RWPE2 (cell line): ENCODE data around the gene PRMT9.

Experiments used
- ATAC-seq: fragments of 200-7000 bp; cut with Tn5 transposase; 3 replicates; pipeline ENCODE4 v1.9.1; 2021; ENCODE audit warnings: low read depth
- DNase-seq: peaks from one replicate; pipeline ENCODE4 v3.0.0-alpha.2; 2020; ENCODE audit warnings: low spot score
- H3K27ac ChIP-seq: fragments of 450-650 bp; 2 replicates; pipeline ENCODE4 v1.5.1; 2017; ENCODE audit warnings: mild to moderate bottlenecking; ENCODE audit not compliant: poor library complexity, severe bottlenecking
- H3K27me3 ChIP-seq: fragments of 250-450 bp; sonication (Bioruptor Pico); 2 replicates; pipeline ENCODE4 v1.5.1; 2021; ENCODE audit warnings: mild to moderate bottlenecking, moderate library complexity; ENCODE audit not compliant: insufficient read depth, poor library complexity, severe bottlenecking
- H3K36me3 ChIP-seq: fragments of 250-450 bp; sonication (Bioruptor Pico); 2 replicates; pipeline ENCODE4 v1.5.1; 2020; ENCODE audit warnings: low read depth, mild to moderate bottlenecking, moderate library complexity
- H3K4me1 ChIP-seq: fragments of 250-450 bp; sonication (Bioruptor Pico); 2 replicates; pipeline ENCODE4 v1.5.1; 2021; ENCODE audit warnings: mild to moderate bottlenecking, moderate library complexity; ENCODE audit not compliant: insufficient read depth, poor library complexity, severe bottlenecking
- H3K4me3 ChIP-seq: fragments of 250-450 bp; sonication (Bioruptor Pico); 2 replicates; pipeline ENCODE4 v1.5.1; 2021; ENCODE audit warnings: mild to moderate bottlenecking, moderate library complexity; ENCODE audit not compliant: severe bottlenecking
- H3K9me3 ChIP-seq: fragments of 250-450 bp; sonication (Bioruptor Pico); 2 replicates; pipeline ENCODE4 v1.5.1; 2021; ENCODE audit warnings: mild to moderate bottlenecking, moderate library complexity; ENCODE audit not compliant: severe bottlenecking
- CTCF ChIP-seq: fragments of 450-650 bp; IDR thresholded peaks from one replicate; pipeline ENCODE4 v1.5.1; 2017; ENCODE audit warnings: mild to moderate bottlenecking, moderate library complexity; ENCODE audit not compliant: poor library complexity, severe bottlenecking

PRMT9 gene

GRCh38 chr4:147696866-147697265 is 12.9 kb upstream of the PRMT9 start:
- no peak for DNase-seq
- no peak for ATAC-seq
- no peak overlapping the region for H3K4me3 ChIP-seq
- H3K27me3 ChIP-seq: no peaks in the 10 kb centered on the region
- TF ChIP-seq CTCF: no peak
- H3K4me1 ChIP-seq: no peaks in the 10 kb centered on the region
- H3K36me3 ChIP-seq: no peaks in the 10 kb centered on the region
- no peaks in the 10 kb centered on the region for H3K9me3 ChIP-seq
- H3K27ac ChIP-seq: no peak overlapping the region

- H3K4me3 ChIP-seq: no peak overlapping the region
- H3K9me3 ChIP-seq: no peaks in the 10 kb centered on the region
These were observed 9.3 kb upstream of the PRMT9 start for GRCh38 chr4:147693218-147693617.

GRCh38 chr4:147691820-147692219 is 7.9 kb upstream of the PRMT9 start:
- H3K27me3 ChIP-seq: no peaks in the 10 kb centered on the region
- DNase-seq: no peak
- no peaks in the 10 kb centered on the region for H3K36me3 ChIP-seq
- TF ChIP-seq CTCF: no peak
- H3K27ac ChIP-seq: no peak overlapping the region
- no peak for ATAC-seq
- no peaks in the 10 kb centered on the region for H3K4me1 ChIP-seq
- no peak overlapping the region for H3K4me3 ChIP-seq
- no peaks in the 10 kb centered on the region for H3K9me3 ChIP-seq

More at GRCh38 chr4:147693218-147693617, 9.3 kb upstream of the PRMT9 start:
- DNase-seq (no peak), ATAC-seq (no peak)
- TF ChIP-seq CTCF: no peak
- no peaks in the 10 kb centered on the region for H3K4me1 ChIP-seq
- no peaks in the 10 kb centered on the region for H3K27me3 ChIP-seq
- H3K27ac ChIP-seq: no peak overlapping the region
- H3K36me3 ChIP-seq: no peaks in the 10 kb centered on the region

- Histone ChIP-seq H3K9me3 (no peaks in the 10 kb centered on the region), H3K4me1 (no peaks in the 10 kb centered on the region), H3K27ac (no peak overlapping the region), H3K4me3 (no peak overlapping the region), H3K27me3 (no peaks in the 10 kb centered on the region), H3K36me3 (no peaks in the 10 kb centered on the region)
- ATAC-seq: no peak
- DNase-seq: no peak
- TF ChIP-seq CTCF: no peak
These were observed 5.1 kb upstream of the PRMT9 start for GRCh38 chr4:147689067-147689466.

- DNase-seq: no peak
- Histone ChIP-seq H3K36me3 (no peaks in the 10 kb centered on the region), H3K27ac (peak overlapping the region; percentile 37), H3K27me3 (no peaks in the 10 kb centered on the region), H3K9me3 (no peaks in the 10 kb centered on the region), H3K4me3 (peak overlapping the region; percentile 49), H3K4me1 (peaks cover 5% of the 10 kb centered on the region)
- no peak for TF ChIP-seq CTCF
- ATAC-seq: peak; percentile 32; the same call in 1 of the 3 replicates
These were observed 773 bp downstream of the PRMT9 start for GRCh38 chr4:147683188-147683591.
